CD14-positive monocyte (primary cell): ENCODE data around the gene MSH2. TPM values are rescaled to one million over a fixed set of nuclear protein-coding genes. Genes with fewer than 3 reads are reported as not detected.

ENCODE experiments used
- DNase-seq, 3 donors: peaks; one replicate each; pipeline ENCODE4 v3.0.0-alpha.2; 2011 to 2022
- H2AFZ ChIP-seq: 2 replicates; pipeline ENCODE4 v1.6.0; 2012; ENCODE audit warnings: mild to moderate bottlenecking, low read depth, low read length, inconsistent platforms; ENCODE audit not compliant: insufficient read depth, poor library complexity, severe bottlenecking
- H3K27ac ChIP-seq, 2 donors: 1 replicate in 1 of 2; 2 replicates in 1 of 2; pipeline ENCODE4 v1.5.1; 2012 to 2013; ENCODE audit warnings: low read length in 2 of 2, control low read depth in 1 of 2, inconsistent platforms in 1 of 2, low read depth in 1 of 2, mild to moderate bottlenecking in 1 of 2
- H3K27me3 ChIP-seq, 2 donors: one replicate each; pipeline versions ENCODE4 v1.6.0 to v1.6.1; 2011 to 2013; ENCODE audit warnings: low read length in 2 of 2; ENCODE audit not compliant: control insufficient read depth in 2 of 2, insufficient read depth in 2 of 2
- H3K36me3 ChIP-seq, 2 donors: replicated peaks in 1 of 2; 1 replicate in 1 of 2; 2 replicates in 1 of 2; pipeline versions ENCODE4 v1.5.1 to v1.6.1; 2012 to 2013; ENCODE audit warnings: low read length in 2 of 2, control low read depth in 1 of 2, inconsistent platforms in 1 of 2, mild to moderate bottlenecking in 1 of 2; ENCODE audit not compliant: insufficient read depth in 2 of 2, control insufficient read depth in 1 of 2
- H3K4me1 ChIP-seq, 2 donors: 1 replicate in 1 of 2; 2 replicates in 1 of 2; pipeline versions ENCODE4 v1.5.1 to v1.6.1; 2012 to 2013; ENCODE audit warnings: low read length in 2 of 2, control low read depth in 1 of 2, inconsistent platforms in 1 of 2, mild to moderate bottlenecking in 1 of 2, moderate library complexity in 1 of 2; ENCODE audit not compliant: insufficient read depth in 2 of 2, control insufficient read depth in 1 of 2
- H3K4me2 ChIP-seq: replicated peaks from 2 replicates; pipeline ENCODE3; 2012; ENCODE audit warnings: low read length, moderate library complexity, mild to moderate bottlenecking; ENCODE audit not compliant: poor library complexity, severe bottlenecking; ENCODE audit errors: extremely low read depth
- H3K4me3 ChIP-seq, 3 experiments: fragments of 200-600 bp in 1 of 3; sonication (generic) in 1 of 3; replicated peaks in 1 of 3; 1 replicate in 2 of 3; 2 replicates in 1 of 3; pipeline ENCODE4 v1.5.1; 2011 to 2013; ENCODE audit warnings: low read length in 3 of 3, mild to moderate bottlenecking in 3 of 3, control low read depth in 2 of 3, low read depth in 2 of 3, inconsistent platforms in 1 of 3, moderate library complexity in 1 of 3
- H3K79me2 ChIP-seq: 2 replicates; pipeline ENCODE4 v1.6.0; 2012; ENCODE audit warnings: mild to moderate bottlenecking, control low read depth, inconsistent platforms, low read length, moderate library complexity; ENCODE audit not compliant: insufficient read depth
- H3K9ac ChIP-seq: 2 replicates; pipeline ENCODE4 v1.6.0; 2017; ENCODE audit warnings: low read length, mild to moderate bottlenecking; ENCODE audit not compliant: insufficient read depth, poor library complexity, severe bottlenecking
- H3K9me3 ChIP-seq, 2 donors: replicated peaks in 1 of 2; 1 replicate in 1 of 2; 2 replicates in 1 of 2; pipeline versions ENCODE4 v1.5.1 to v1.6.1; 2012 to 2013; ENCODE audit warnings: low read length in 2 of 2, control low read depth in 1 of 2; ENCODE audit not compliant: control insufficient read depth in 1 of 2, insufficient read depth in 1 of 2
- H4K20me1 ChIP-seq: 2 replicates; pipeline ENCODE4 v1.6.0; 2012; ENCODE audit warnings: mild to moderate bottlenecking, low read length, control low read depth, moderate library complexity; ENCODE audit not compliant: insufficient read depth
- H3K27ac Mint-ChIP-seq, 7 donors: one replicate each; pipeline ENCODE4 v1.8.0; 2020; ENCODE audit warnings: mild to moderate bottlenecking in 7 of 7, mixed read lengths in 7 of 7, moderate library complexity in 6 of 7, inconsistent platforms in 2 of 7
- H3K27me3 Mint-ChIP-seq, 3 donors: one replicate each; pipeline ENCODE4 v1.8.0; 2021 to 2022; ENCODE audit warnings: low read depth in 3 of 3, mild to moderate bottlenecking in 3 of 3, mixed read lengths in 3 of 3, moderate library complexity in 3 of 3, inconsistent platforms in 1 of 3
- H3K36me3 Mint-ChIP-seq, 2 donors: one replicate each; pipeline ENCODE4 v1.8.0; 2020; ENCODE audit warnings: mixed read lengths in 2 of 2, inconsistent platforms in 1 of 2, mild to moderate bottlenecking in 1 of 2
- H3K4me1 Mint-ChIP-seq: one replicate; pipeline ENCODE4 v1.8.0; 2020; ENCODE audit warnings: mild to moderate bottlenecking, mixed read lengths
- H3K4me3 Mint-ChIP-seq, 2 donors: one replicate each; pipeline ENCODE4 v1.8.0; 2020; ENCODE audit warnings: mild to moderate bottlenecking in 2 of 2, mixed read lengths in 2 of 2, moderate library complexity in 1 of 2
- H3K9me3 Mint-ChIP-seq, 7 donors: one replicate each; pipeline ENCODE4 v1.8.0; 2020 to 2022; ENCODE audit warnings: mixed read lengths in 7 of 7, mild to moderate bottlenecking in 6 of 7, moderate library complexity in 6 of 7, inconsistent platforms in 2 of 7
- CTCF ChIP-seq: fragments of 200-600 bp; IDR thresholded peaks from one replicate; pipeline ENCODE4 v1.8.0; 2022; ENCODE audit warnings: antibody characterized with exemption, mild to moderate bottlenecking
- WGBS: methylation state at CpG from one replicate; pipeline ENCODE4 v1.1.5; 2013; ENCODE audit warnings: missing lambda C conversion rate; ENCODE audit not compliant: insufficient coverage; 5-methylcytosine and 5-hydroxymethylcytosine counted together
- intact Hi-C, 2 donors: fragments of 100-400 bp; cut with micrococcal nuclease; formaldehyde crosslinking; loops; one replicate each; pipeline versions ENCODE4 v1.15.0 to v1.15.1; 2023
- polyA plus RNA-seq, 3 donors: library from polyadenylated mRNA; depleted of rRNA in 1 of 3; unstranded in 2 of 3; stranded (reverse) in 1 of 3; fragments of 300-500 nt in 2 of 3; fragments of >200 nt in 1 of 3; fragmentation: Illumina TruSeq in 2 of 3; gene quantifications; 1 replicate in 2 of 3; 2 replicates in 1 of 3; pipeline ENCODE4 v1.2.3, GENCODE V29; 2012 to 2021
- small RNA-seq: library from RNA; depleted of rRNA; stranded (forward); fragments of <200 nt; gene quantifications from one replicate; pipeline ENCODE3, GENCODE V24; 2012; ENCODE audit warnings: low read depth; ENCODE audit not compliant: insufficient read length

Gene MSH2
- polyA plus RNA-seq, 3 donors: 1.5 to 2.8 (median 2.0) TPM

- Mint-ChIP-seq H3K4me3 (no peak overlapping the region), H3K27me3 (peaks cover 2 to 9% (median 2%) of the 10 kb centered on the region in 3 donors), H3K27ac (no peak overlapping the region), H3K36me3 (no peaks in the 10 kb centered on the region), H3K9me3 (no peaks in the 10 kb centered on the region), H3K4me1 (no peaks in the 10 kb centered on the region)
- Histone ChIP-seq H4K20me1 (no peaks in the 10 kb centered on the region), H3K79me2 (no peaks in the 10 kb centered on the region), H3K4me3 (no peak overlapping the region), H3K27ac (no peak overlapping the region), H3K36me3 (no peaks in the 10 kb centered on the region), H3K27me3 (no peaks in the 10 kb centered on the region), H3K9ac (no peak overlapping the region), H3K4me2 (no peak overlapping the region), H3K4me1 (no peaks in the 10 kb centered on the region), H2AFZ (no peak overlapping the region), H3K9me3 (no peaks in the 10 kb centered on the region)
- no peak for TF ChIP-seq CTCF
- WGBS: 90% methylated on average over 4 of the region's 5 CpGs
- intact Hi-C loops: no loop called here
- no peak for DNase-seq
These were observed 128.6 kb downstream of the MSH2 start for GRCh38 chr2:47531378-47532042.

Small RNAs within 50 kb of the gene (small RNA-seq; reads per million reads assigned to genes)
- gene MIR559 (not detected), gene RF00017 (not detected), gene RN7SKP119 (not detected)

Other genes with a start within 250 kb of the MSH2 start
- gene STPG4, start 247.8 kb upstream of the MSH2 start, polyA plus RNA-seq: under 1 TPM in 2 of 3 donors, not detected in 1; 0.20 to 0.24 TPM
- gene CALM2, start 226.6 kb upstream of the MSH2 start, polyA plus RNA-seq: 1,000 to 10,000 TPM in 2 of 3 donors, 100 to 1,000 TPM in 1; 383 to 2,774 (median 2,758) TPM
- gene EPCAM, start 33.8 kb upstream of the MSH2 start, polyA plus RNA-seq: not detected
- gene KCNK12, start 167.8 kb downstream of the MSH2 start, polyA plus RNA-seq: not detected